Heart right ventricle (tissue), 16 donors: ENCODE results near the gene PIK3CD. TPM values are rescaled to one million over a fixed set of nuclear protein-coding genes. Genes with fewer than 3 reads are reported as not detected.
A peak's percentile ranks its signal among the peaks of the same experiment; 100 is the strongest.

ENCODE experiments used
- ATAC-seq, 8 donors: fragments of 200-7000 bp; cut with Tn5 transposase; one replicate each; pipeline ENCODE4 v1.9.1; 2020; ENCODE audit warnings: mild to moderate bottlenecking in 8 of 8, moderate library complexity in 8 of 8, moderate number of reproducible peaks in 1 of 8
- DNase-seq, 2 donors: peaks; one replicate each; pipeline ENCODE4 v3.0.0-alpha.2; 2020
- H3K27ac ChIP-seq, 10 donors: fragments of 200-600 bp; sonication (generic) in 2 of 10; one replicate each; pipeline versions ENCODE4 v1.5.0 to v1.8.0; 2020 to 2022; ENCODE audit warnings: mild to moderate bottlenecking in 3 of 10
- H3K27me3 ChIP-seq, 7 donors: fragments of 200-600 bp; one replicate each; pipeline ENCODE4 v1.8.0; 2021 to 2022; ENCODE audit warnings: mild to moderate bottlenecking in 2 of 7
- H3K36me3 ChIP-seq, 9 donors: fragments of 200-600 bp; sonication (generic) in 1 of 9; one replicate each; pipeline versions ENCODE4 v1.5.0 to v1.8.0; 2020 to 2022; ENCODE audit warnings: mild to moderate bottlenecking in 2 of 9
- H3K4me1 ChIP-seq, 9 donors: fragments of 200-600 bp; sonication (generic) in 1 of 9; one replicate each; pipeline versions ENCODE4 v1.5.0 to v1.8.0; 2020 to 2022; ENCODE audit warnings: mild to moderate bottlenecking in 4 of 9
- H3K4me3 ChIP-seq, 10 donors: fragments of 200-600 bp; sonication (generic) in 2 of 10; one replicate each; pipeline versions ENCODE4 v1.5.0 to v1.8.0; 2020 to 2022; ENCODE audit warnings: mild to moderate bottlenecking in 7 of 10, moderate library complexity in 2 of 10
- H3K9me3 ChIP-seq, 11 donors: fragments of 200-600 bp in 10 of 11; sonication (generic) in 2 of 11; one replicate each; pipeline versions ENCODE4 v1.5.0 to v1.8.0; 2013 to 2022; ENCODE audit warnings: mild to moderate bottlenecking in 2 of 11, control low read depth in 1 of 11, moderate library complexity in 1 of 11
- CTCF ChIP-seq, 9 donors: fragments of 200-600 bp; sonication (generic) in 2 of 9; IDR thresholded peaks; one replicate each; pipeline versions ENCODE4 v1.5.0 to v1.8.0; 2021 to 2022; ENCODE audit warnings: antibody characterized with exemption in 9 of 9, mild to moderate bottlenecking in 5 of 9, moderate library complexity in 1 of 9
- WGBS, 2 donors: extraction: QIAGEN DNeasy Blood & Tissue Kit; methylation state at CpG; one replicate each; pipeline ENCODE4 v1.1.7; 2013; ENCODE audit warnings: inconsistent platforms in 1 of 2; 5-methylcytosine and 5-hydroxymethylcytosine counted together
- intact Hi-C, 10 donors: fragments of 100-400 bp; cut with DNase I; formaldehyde crosslinking; loops; one replicate each; pipeline versions ENCODE4 v1.11.1 to v1.14.2; 2022
- polyA plus RNA-seq, 2 donors: library from polyadenylated mRNA; stranded (reverse); fragments of 200-250 nt; gene quantifications; one replicate each; pipeline ENCODE4 v1.2.3, GENCODE V29; 2013
- total RNA-seq, 10 donors: library from RNA; stranded (reverse); fragmentation: NEBNext Ultra II Directional in 3 of 10; extraction: Animal tissue kit (Norgen Biotek cat#: 25700) in 3 of 10; gene quantifications; one replicate each; pipeline versions ENCODE4 v1.2.1 to v1.2.4, GENCODE V29; 2021 to 2023
- donor health status: Arrhythmogenic right ventricular cardiomyopathy.
- donor health status: ischemic (EF 13 %, LVEDD 7.1; RV severe dilation, severe dysfunction).
- donor health status: healthy with polysubstance abuse.
- donor health status: DM: no; HTN: yes; CAD: no.
- donor health status: DM: no; HTN: no; CAD: no.
- donor health status: ischemic (EF 25% LVEDD 6.9; RV normal size, moderate dysfunction).
- donor health status: ischemic (EF 25% LVEDD 5.7; RV mildly dilated, moderate dysfunction).
- donor health status: healthy.
- donor health status: DM: yes; HTN: yes; CAD: no.
- donor health status: Ischemic cardiomyopathy.
- donor health status: ischemic (EF 35%, LVEDD 5.7; RV mildly dilated, moderate dysfunction).
- donor health status: nonischemic (EF 11% LVEDD 7.7; RV severe dilation, severe dysfunction).
- donor health status: DM: yes; HTN: yes; CAD: no.
- donor health status: PGD.
- donor health status: ischemic (EF 29% LVEDD 5.4; RV normal size, mild dysfunction).
- donor health status: nonischemic (EF 23%, LVEDD 6.1; RV moderate dilation, normal function).

Gene PIK3CD
- total and polyA plus RNA-seq, 12 donors, result 1.0 to 12.1 (median 2.7) TPM

- DNase-seq (no peak), ATAC-seq (no peak)
- no peaks in the 10 kb centered on the region for H3K27me3 ChIP-seq
- intact Hi-C loops, result loop anchor here in 1 of 10 donors (10.0 kb wide), 1 partner anchor 154 kb away; no protein-coding TSS in a partner anchor
- TF ChIP-seq CTCF (IDR thresholded peaks at IDR 0.05), result no peak
- WGBS, 2 donors, result 86% methylated on average over 12 of the region's 12 CpGs
- H3K9me3 ChIP-seq, result no peaks in the 10 kb centered on the region
- peaks cover 0 to 32% (median 0%) of the 10 kb centered on the region in 9 donors for H3K4me1 ChIP-seq
- H3K4me3 ChIP-seq, result no peak overlapping the region
- no peak overlapping the region for H3K27ac ChIP-seq
- peaks cover 0 to 29% (median 0%) of the 10 kb centered on the region in 9 donors for H3K36me3 ChIP-seq
Measured at GRCh38 chr1:9700340-9700739, 48.8 kb downstream of the PIK3CD start.

- DNase-seq (no peak), ATAC-seq (no peak)
- intact Hi-C loops, result loop anchor here in 1 of 10 donors (10.0 kb wide), 1 partner anchor 153 kb away; no protein-coding TSS in a partner anchor
- no peak overlapping the region for H3K27ac ChIP-seq
- H3K36me3 ChIP-seq, result peaks cover 0 to 29% (median 0%) of the 10 kb centered on the region in 9 donors
- WGBS, 2 donors, result 93 to 94% methylated on average over 4 of the region's 4 CpGs
- no peak for TF ChIP-seq CTCF (IDR thresholded peaks at IDR 0.05)
- no peaks in the 10 kb centered on the region for H3K27me3 ChIP-seq
- no peak overlapping the region for H3K4me3 ChIP-seq
- H3K9me3 ChIP-seq, result no peaks in the 10 kb centered on the region
- peaks cover 0 to 45% (median 0%) of the 10 kb centered on the region in 9 donors for H3K4me1 ChIP-seq
Measured at GRCh38 chr1:9701665-9702064, 50.1 kb downstream of the PIK3CD start.

GRCh38 chr1:9703165-9703509 is 51.6 kb downstream of the PIK3CD start:
- Histone ChIP-seq H3K36me3 (peaks cover 0 to 21% (median 0%) of the 10 kb centered on the region in 9 donors), H3K27ac (no peak overlapping the region), H3K9me3 (no peaks in the 10 kb centered on the region), H3K4me3 (no peak overlapping the region), H3K27me3 (no peaks in the 10 kb centered on the region), H3K4me1 (peaks cover 0 to 49% (median 0%) of the 10 kb centered on the region in 9 donors)
- DNase-seq (no peak), ATAC-seq (no peak)
- 83 to 90% methylated on average over 5 of the region's 5 CpGs for WGBS, 2 donors
- intact Hi-C loops, result loop anchor here in 1 of 10 donors (10.0 kb wide), 1 partner anchor 152 kb away; no protein-coding TSS in a partner anchor
- TF ChIP-seq CTCF (IDR thresholded peaks at IDR 0.05), result no peak

- ATAC-seq, result no peak
- Histone ChIP-seq H3K9me3 (no peaks in the 10 kb centered on the region), H3K4me1 (peaks cover 0 to 49% (median 0%) of the 10 kb centered on the region in 9 donors), H3K27me3 (no peaks in the 10 kb centered on the region), H3K36me3 (peaks cover 0 to 16% (median 0%) of the 10 kb centered on the region in 9 donors), H3K27ac (peak overlapping the region in 1 of 10 donors; percentile 56), H3K4me3 (no peak overlapping the region)
- no peak for TF ChIP-seq CTCF (IDR thresholded peaks at IDR 0.05)
- intact Hi-C loops, result loop anchor here in 1 of 10 donors (10.0 kb wide), 1 partner anchor 151 kb away; no protein-coding TSS in a partner anchor
- no peak for DNase-seq
- 95 to 96% methylated on average over 3 of the region's 3 CpGs for WGBS, 2 donors
Measured at GRCh38 chr1:9703681-9704080, 52.1 kb downstream of the PIK3CD start.
